Stimulated activated CD4-positive, alpha-beta T cell treated with anti-CD3 and anti-CD28 coated beads, Interleukin-12 subunit alpha, Interleukin-12 subunit beta, amount 100 ng/mL, for 48 hours (primary cell): ENCODE results near the gene SLAMF8.

Experiments
- DNase-seq, 3 donors: peaks; one replicate each; pipeline ENCODE4 v3.0.0-alpha.2; 2020; ENCODE audit warnings: low read depth in 2 of 3, low spot score in 1 of 3

SLAMF8 gene

GRCh38 chr1:159868766-159869165, 42.1 kb downstream of the SLAMF8 start:
- no peak for DNase-seq

DNA sequence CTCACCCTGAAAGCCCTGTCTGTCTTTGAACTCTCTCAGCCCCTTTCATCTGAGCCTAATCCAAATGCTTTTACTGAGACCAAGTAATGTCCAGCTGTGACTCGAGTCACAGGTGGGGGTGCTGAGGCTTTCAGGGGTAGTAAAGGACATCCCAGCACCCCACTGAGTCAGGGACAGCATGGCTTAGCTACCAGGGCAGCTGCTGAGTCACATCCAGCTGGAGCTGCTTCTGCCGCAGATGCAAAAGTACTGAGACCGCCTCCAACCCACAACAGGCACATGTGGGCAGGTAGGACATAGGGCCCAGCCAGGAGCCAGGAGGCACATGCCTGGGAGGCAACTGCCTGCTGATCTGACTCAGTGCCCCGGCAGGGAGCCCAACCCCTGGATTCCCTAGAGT, 42.5 kb downstream of the SLAMF8 start:
- DNase-seq = peak in 2 of 3 donors; percentile 1 to 8

DNA sequence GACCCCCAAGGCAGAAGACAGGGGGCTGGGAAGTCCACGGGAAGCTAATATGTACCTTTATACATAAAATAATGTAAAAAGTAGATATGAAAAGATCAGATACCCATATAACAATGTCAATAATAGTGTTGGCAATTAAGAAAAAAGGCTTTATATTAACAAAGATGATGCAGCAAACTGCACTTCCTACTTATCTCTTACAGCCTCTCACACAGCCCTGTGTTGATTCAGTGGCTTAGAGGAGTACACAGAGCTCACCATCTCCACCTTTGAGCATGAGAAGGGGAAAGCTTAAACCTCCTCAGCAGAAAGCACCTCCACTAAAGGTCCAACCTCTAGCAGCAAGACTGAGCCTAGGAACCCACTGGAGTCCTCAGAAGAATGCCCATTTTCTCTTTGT, 42.9 kb downstream of the SLAMF8 start:
- no peak for DNase-seq

DNA sequence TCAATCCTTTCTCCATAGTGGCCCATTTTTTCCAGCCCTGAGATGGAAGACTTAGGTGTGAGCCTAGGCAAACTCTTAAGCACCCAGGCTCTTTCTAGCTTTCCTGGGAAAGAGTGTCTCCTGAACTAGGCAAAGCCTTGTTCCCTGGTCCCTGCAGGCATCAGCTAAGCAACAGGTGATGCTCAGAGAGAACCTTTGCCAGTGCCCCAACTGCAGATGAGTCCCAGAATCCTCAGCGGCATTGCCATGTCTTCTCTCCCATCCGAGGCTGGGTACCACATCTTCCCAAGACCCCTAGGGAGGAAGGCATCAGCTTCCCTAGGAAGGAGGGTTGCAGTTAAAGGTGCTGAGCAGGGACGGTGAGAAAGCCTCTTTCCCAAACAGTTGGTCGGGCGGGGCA, 44.0 kb downstream of the SLAMF8 start:
- DNase-seq = no peak

DNA sequence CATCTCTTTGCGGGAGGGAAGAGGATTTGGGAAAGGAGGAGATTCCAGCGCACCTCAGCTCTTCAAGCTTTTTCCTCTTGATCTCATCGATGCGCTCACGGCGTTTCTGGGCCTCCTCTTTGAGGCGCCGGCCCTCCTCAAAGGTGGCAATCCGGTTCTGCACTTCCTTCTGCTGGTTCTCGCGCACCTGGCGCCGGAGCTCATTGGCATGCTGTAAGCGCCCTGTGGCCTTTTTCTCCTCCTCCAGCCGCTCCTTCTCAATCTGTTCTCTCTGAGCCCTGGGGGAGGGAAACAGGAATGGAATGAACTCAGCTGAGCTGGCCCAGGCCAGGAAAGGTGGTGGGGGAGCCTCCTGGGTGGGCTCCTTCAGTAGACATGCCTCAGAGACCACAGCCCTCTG, 46.2 kb downstream of the SLAMF8 start:
- no peak for DNase-seq

DNA sequence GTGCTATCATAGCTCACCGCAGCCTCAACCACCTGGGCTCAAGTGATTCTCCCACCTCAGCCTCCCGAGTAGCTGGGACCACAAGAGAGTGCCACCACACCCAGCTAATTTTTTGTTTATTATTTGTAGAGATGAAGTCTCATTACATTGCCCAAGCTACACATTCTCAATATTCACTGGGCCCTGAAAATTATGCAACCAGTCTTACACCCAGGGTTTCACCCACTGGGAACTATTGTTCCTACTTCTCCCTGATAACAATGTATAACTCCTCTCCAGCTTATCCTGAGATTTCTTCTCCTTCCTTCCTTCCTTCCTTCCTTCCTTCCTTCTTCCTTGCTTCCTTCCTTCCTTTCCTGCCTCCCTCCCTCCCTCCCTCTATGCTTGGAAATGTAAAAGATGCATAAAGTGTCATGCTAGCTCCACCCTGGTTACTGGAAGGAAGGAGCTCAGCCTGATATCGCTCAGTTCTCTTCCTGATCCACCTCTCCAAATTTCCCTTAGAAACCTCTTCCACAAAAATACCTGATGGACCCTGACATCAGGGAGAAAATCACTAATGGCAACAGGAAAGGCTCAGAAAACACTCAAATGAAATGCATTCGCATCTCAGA, 47.0 kb downstream of the SLAMF8 start:
- no peak for DNase-seq

DNA sequence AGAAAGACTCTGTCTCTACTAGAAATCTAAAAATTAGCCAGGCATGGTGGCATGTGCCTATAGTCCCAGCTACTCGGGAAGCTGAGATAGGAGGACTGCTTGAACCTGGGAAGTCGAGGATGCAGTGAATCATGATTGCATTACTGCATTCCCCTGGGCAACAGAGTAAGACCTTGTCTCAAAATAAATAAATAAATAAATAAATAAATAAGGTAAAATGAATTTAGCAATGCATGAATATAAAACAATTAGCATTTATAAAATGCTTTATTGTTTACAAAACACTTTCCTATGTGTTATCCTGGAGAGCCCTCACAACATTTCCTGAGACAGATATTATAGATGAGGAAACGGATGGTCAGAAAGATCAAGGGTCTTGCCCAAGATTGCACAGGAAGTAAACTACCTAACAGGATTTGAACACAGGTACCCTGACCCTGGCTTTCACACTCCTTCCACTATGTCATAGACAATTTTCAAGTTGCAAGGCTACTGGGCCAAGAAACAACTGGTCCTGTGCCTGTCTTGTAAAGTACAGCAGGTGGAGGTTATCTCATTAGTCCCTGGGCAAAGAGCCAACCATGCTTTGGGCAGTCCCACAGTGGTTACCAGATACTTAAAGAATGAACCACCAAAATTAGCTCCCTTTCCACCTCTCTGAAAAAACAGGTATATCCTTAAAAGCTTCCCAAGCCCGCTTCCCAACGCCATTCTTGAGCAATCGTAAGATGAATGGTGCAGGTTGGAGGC, 51.2 kb downstream of the SLAMF8 start:
- DNase-seq = no peak

- no peak for DNase-seq
Observed at GRCh38 chr1:159879136-159879535, 52.5 kb downstream of the SLAMF8 start.

DNA sequence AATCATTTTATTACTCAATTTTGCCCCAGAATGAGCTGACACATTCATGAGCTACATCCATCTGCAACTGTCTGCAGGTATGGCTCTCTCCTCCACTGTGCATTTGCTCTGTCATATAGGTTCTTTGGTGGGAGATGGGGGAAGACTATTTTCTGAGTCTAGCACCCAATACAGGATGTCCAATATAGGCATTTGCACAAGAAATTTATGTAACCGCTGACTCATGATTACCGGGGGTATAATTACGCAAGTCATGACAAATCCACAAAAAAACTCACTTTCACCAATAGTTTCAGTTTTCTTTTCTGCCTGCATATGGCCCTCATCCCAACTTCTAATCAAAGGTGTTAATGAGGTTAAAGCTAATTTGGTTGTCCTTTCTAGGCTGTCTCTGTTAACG, 53.3 kb downstream of the SLAMF8 start:
- no peak for DNase-seq

DNA sequence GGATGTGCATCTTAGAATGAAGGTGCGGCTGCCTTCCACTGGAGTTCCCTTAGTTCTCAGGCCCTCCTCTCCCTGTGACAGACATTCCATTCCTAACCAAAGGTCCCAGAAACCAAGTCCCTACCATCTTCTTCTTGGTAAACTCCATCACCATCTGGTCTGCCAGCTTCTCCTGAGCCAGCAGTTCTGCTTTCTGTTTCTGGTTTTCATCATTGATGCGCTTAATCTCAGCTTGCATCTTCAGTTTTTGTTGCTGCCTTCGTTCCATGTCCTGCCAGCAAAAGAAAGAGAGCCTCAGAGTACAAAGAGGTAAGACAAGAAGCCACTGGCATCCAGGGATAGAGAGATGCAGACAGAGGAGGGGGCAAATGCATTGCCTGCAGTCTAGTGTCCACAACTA, 53.8 kb downstream of the SLAMF8 start:
- no peak for DNase-seq

DNA sequence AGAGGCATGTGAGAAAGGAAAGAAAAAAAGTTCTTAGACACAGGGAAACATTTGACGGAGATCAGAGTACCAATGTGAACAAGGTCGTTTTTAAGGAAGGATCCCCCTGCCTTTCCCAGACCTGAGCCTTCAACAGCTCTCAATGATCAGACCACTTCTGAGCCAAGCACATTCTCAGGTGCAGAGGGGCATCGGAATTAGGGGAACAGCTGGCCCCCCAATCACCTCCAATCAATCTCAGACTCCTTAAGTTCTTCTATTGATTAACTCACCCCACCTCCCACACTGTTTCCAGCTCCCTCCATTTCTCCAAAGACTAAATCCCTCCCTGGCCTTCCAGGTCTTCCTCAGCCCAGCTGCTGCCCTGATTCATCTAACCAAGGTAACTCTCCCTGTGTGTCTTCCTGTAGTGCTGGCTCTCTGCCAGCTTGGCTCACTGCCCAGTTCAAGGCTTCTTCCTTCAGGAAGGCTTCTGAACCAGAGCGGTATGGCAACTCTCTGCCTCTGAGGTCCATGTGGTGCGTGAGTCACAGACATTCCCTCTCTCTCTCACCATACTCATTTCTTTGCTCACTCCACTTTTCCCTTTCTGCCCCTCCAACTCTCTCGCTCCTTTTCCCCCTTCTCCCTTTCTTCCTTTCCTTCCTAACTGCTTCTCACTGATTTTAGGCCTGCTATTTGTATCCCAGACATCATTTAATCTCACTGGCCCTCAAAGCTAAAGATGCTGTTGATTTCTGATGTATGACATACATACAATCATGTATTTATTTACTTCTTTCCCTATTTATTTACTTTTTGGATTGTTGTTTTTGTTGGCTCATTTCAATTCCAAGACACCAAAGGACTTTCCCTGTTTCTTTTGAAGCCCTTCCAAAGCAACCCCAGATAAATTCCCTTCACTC, 55.2 kb downstream of the SLAMF8 start:
- DNase-seq = peak in 1 of 3 donors; percentile 6

DNA sequence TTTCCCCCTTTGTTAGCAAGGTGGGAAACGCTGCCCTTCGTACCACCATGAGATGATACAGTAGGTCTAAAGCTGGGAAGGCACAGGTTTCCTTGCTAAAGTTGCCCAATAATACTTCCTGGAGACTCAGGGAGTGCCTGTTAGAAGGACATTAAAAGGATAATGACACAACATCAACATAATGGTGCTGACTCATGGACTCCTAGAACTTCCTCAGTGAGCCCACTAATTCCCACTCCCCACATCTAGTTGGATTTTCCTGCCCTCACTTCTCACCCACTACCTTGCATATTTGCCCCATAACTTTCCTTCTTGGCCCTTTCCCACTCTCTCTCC, 55.8 kb downstream of the SLAMF8 start:
- DNase-seq = no peak

DNA sequence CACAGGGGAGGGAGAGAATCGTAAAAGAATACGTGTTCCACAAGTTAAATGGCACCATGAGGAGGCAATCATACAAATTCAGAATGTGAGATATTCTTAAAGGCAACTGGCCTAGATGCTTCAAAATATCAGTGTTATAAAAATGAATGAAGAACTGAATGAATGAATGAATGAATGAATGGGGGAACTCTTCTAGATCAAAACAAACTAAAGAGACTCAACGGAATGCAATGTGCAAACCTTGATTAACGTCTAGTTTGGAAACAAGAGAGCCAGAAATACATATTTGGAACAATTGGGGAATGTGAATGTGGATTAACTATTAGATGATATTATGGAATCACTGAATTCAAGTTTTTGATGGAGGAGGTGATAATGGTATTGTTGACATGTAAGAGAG, 56.5 kb downstream of the SLAMF8 start:
- no peak for DNase-seq

- no peak for DNase-seq
Observed at GRCh38 chr1:159884296-159884695, 57.6 kb downstream of the SLAMF8 start.
